NCI-H748 (cell line): Measurements from ENCODE around the gene OR51T1.
"Not testable (repeated sequence)": the region's sequence is repeated elsewhere in the genome, so short reads cannot be mapped to it uniquely, and the experiment has no call there.

ENCODE experiments used
- DNase-seq: peaks from one replicate; lab custom pipeline; 2025; ENCODE audit not compliant: unreplicated experiment; lab: John Stamatoyannopoulos, UW

Gene OR51T1

GRCh38 chr11:4881860-4882500 is at the start of gene OR51T1:
OR51T1 (plus strand) TSS chr11:4881900; CDS start chr11:4881900, 0 bp downstream.
- DNase-seq = peak; percentile 61

GRCh38 chr11:4839851-4840549 is 41.7 kb upstream of the OR51T1 start:
- DNase-seq = no peak

GRCh38 chr11:4848908-4849532 is 32.7 kb upstream of the OR51T1 start, which contains the start of gene OR51S1:
OR51S1 (minus strand) TSS chr11:4849208; CDS start chr11:4849208, 0 bp downstream.
- DNase-seq = no peak

GRCh38 chr11:4851033-4851432 is 30.7 kb upstream of the OR51T1 start:
- peak; percentile 22 for DNase-seq

- not testable (repeated sequence) for DNase-seq
Observed at GRCh38 chr11:4854286-4854685, 27.4 kb upstream of the OR51T1 start.

- no peak for DNase-seq
Observed at GRCh38 chr11:4862447-4863236, 19.1 kb upstream of the OR51T1 start.

GRCh38 chr11:4863876-4864275 is 17.8 kb upstream of the OR51T1 start:
- DNase-seq = no peak

- DNase-seq = no peak
Observed at GRCh38 chr11:4865855-4866254, 15.8 kb upstream of the OR51T1 start.

GRCh38 chr11:4881188-4881587 is 512 bp upstream of the OR51T1 start:
- DNase-seq = no peak

- peak; percentile 28 for DNase-seq
Observed at GRCh38 chr11:4882543-4882942, 843 bp downstream of the OR51T1 start.

- DNase-seq = no peak
Observed at GRCh38 chr11:4884361-4884760, 2.7 kb downstream of the OR51T1 start.

- DNase-seq = no peak
Observed at GRCh38 chr11:4886186-4886585, 4.5 kb downstream of the OR51T1 start.

GRCh38 chr11:4887591-4887990 is 5.9 kb downstream of the OR51T1 start:
- no peak for DNase-seq

GRCh38 chr11:4890279-4890678 is 8.6 kb downstream of the OR51T1 start:
- DNase-seq = no peak

GRCh38 chr11:4891996-4892640 is 10.4 kb downstream of the OR51T1 start:
- no peak for DNase-seq

GRCh38 chr11:4903484-4903883 is 21.8 kb downstream of the OR51T1 start, which contains the start of gene OR51A7:
OR51A7 (plus strand) TSS chr11:4903783; CDS start chr11:4907370, 3,587 bp downstream.
- no peak for DNase-seq

GRCh38 chr11:4916581-4916980 is 34.9 kb downstream of the OR51T1 start:
- no peak for DNase-seq

- DNase-seq = no peak
Observed at GRCh38 chr11:4919250-4919649, 37.5 kb downstream of the OR51T1 start, which contains the start of gene OR51G2. OR51G2 (minus strand) TSS chr11:4919350; CDS start chr11:4915663, 3,687 bp downstream.

GRCh38 chr11:4921796-4922195 is 40.1 kb downstream of the OR51T1 start:
- no peak for DNase-seq

- DNase-seq = no peak
Observed at GRCh38 chr11:4922304-4922703, 40.6 kb downstream of the OR51T1 start.

GRCh38 chr11:4924239-4924638 is 42.5 kb downstream of the OR51T1 start, which contains the start of gene OR51G1:
OR51G1 (minus strand) TSS chr11:4924339; CDS start chr11:4924339, 0 bp downstream.
- DNase-seq = no peak
